T-cell (primary cell): ENCODE results near the gene PLCB1. TPM values are rescaled to one million over a fixed set of nuclear protein-coding genes. Genes with fewer than 3 reads are reported as not detected.

ENCODE experiments used
- ATAC-seq, 4 experiments: fragments of 200-7000 bp in 3 of 4; fragments of 150-1000 bp in 1 of 4; cut with Tn5 transposase; replicated peaks in 1 of 4; 1 replicate in 3 of 4; 2 replicates in 1 of 4; pipeline ENCODE4 v1.10.0; 2021; ENCODE audit warnings: moderate library complexity in 3 of 4, mild to moderate bottlenecking in 2 of 4, moderate number of reproducible peaks in 1 of 4
- CTCF ChIA-PET, 2 donors: fragments of 300-600 bp; sonication (Branson Sonifier 250); formaldehyde crosslinking; loops; one replicate each; lab custom pipeline; 2022; ENCODE audit warnings: antibody characterized with exemption in 2 of 2; lab: Charles Lee
- POLR2A ChIA-PET, 2 donors: fragments of 300-600 bp; sonication (Branson Sonifier 250); formaldehyde crosslinking; loops; one replicate each; lab custom pipeline; 2022; ENCODE audit warnings: antibody characterized with exemption in 2 of 2; lab: Charles Lee
- DNase-seq, 35 experiments: peaks; one replicate each; pipeline versions ENCODE4 v3.0.0 to v3.0.0-alpha.2; 2013 to 2023
- H3K27ac ChIP-seq: one replicate; pipeline ENCODE4 v1.5.1; 2013; ENCODE audit warnings: low read length
- H3K27me3 ChIP-seq, 2 experiments: replicated peaks in 1 of 2; 1 replicate in 1 of 2; 2 replicates in 1 of 2; pipeline versions ENCODE4 v1.6.1 to v1.7.0; 2013; ENCODE audit warnings: low read length in 1 of 2, mixed read lengths in 1 of 2; ENCODE audit not compliant: control insufficient read depth in 2 of 2, insufficient read depth in 2 of 2; ENCODE audit errors: extremely low read depth in 1 of 2
- H3K36me3 ChIP-seq, 2 donors: 1 replicate in 1 of 2; 2 replicates in 1 of 2; pipeline versions ENCODE4 v1.6.1 to v1.7.0; 2013; ENCODE audit warnings: low read length in 1 of 2; ENCODE audit not compliant: control insufficient read depth in 2 of 2, insufficient read depth in 1 of 2; ENCODE audit errors: extremely low read depth in 1 of 2
- H3K4me1 ChIP-seq, 2 experiments: 1 replicate in 1 of 2; 2 replicates in 1 of 2; pipeline versions ENCODE4 v1.6.1 to v1.7.0; 2013; ENCODE audit warnings: low read length in 2 of 2, mixed read lengths in 1 of 2; ENCODE audit not compliant: insufficient read depth in 2 of 2, control insufficient read depth in 1 of 2; ENCODE audit errors: extremely low read depth in 1 of 2
- H3K4me3 ChIP-seq, 2 donors: 1 replicate in 1 of 2; 2 replicates in 1 of 2; pipeline versions ENCODE4 v1.5.1 to v1.7.0; 2013; ENCODE audit warnings: mild to moderate bottlenecking in 2 of 2, low read length in 1 of 2, moderate library complexity in 1 of 2; ENCODE audit not compliant: control insufficient read depth in 1 of 2; ENCODE audit errors: extremely low read depth in 1 of 2
- H3K9me3 ChIP-seq: 2 replicates; pipeline ENCODE4 v1.7.0; 2013
- H3K27ac Mint-ChIP-seq, 2 donors: one replicate each; pipeline ENCODE4 v1.8.0; 2020 to 2021; ENCODE audit warnings: mild to moderate bottlenecking in 2 of 2, mixed read lengths in 2 of 2
- H3K27me3 Mint-ChIP-seq, 2 donors: one replicate each; pipeline ENCODE4 v1.8.0; 2021 to 2022; ENCODE audit warnings: mixed read lengths in 2 of 2
- H3K36me3 Mint-ChIP-seq: one replicate; pipeline ENCODE4 v1.8.0; 2021; ENCODE audit warnings: mixed read lengths
- H3K4me1 Mint-ChIP-seq, 3 donors: one replicate each; pipeline ENCODE4 v1.8.0; 2020 to 2022; ENCODE audit warnings: mixed read lengths in 3 of 3, mild to moderate bottlenecking in 1 of 3
- H3K4me3 Mint-ChIP-seq, 3 donors: one replicate each; pipeline ENCODE4 v1.8.0; 2020 to 2022; ENCODE audit warnings: mild to moderate bottlenecking in 3 of 3, mixed read lengths in 3 of 3, moderate library complexity in 3 of 3
- H3K9me3 Mint-ChIP-seq, 3 donors: one replicate each; pipeline ENCODE4 v1.8.0; 2020 to 2022; ENCODE audit warnings: mixed read lengths in 3 of 3
- WGBS: methylation state at CpG from one replicate; pipeline ENCODE4 v1.1.5; 2013; ENCODE audit warnings: missing lambda C conversion rate; ENCODE audit not compliant: insufficient coverage; 5-methylcytosine and 5-hydroxymethylcytosine counted together
- total RNA-seq, 35 experiments: library from RNA in 6 of 35; stranded (reverse) in 6 of 35; fragments of 120-200 nt in 1 of 35; gene quantifications; one replicate each; pipeline versions ENCODE4 v1.2.1 to v1.2.4 and lab custom pipeline; 2013 to 2026

Gene PLCB1
- total RNA-seq, 5 donors from 2014 or later (not counting 1 experiment from before 2014, with no cell fraction given), result 3.3 to 15.1 (median 7.4) TPM

- ChIA-PET CTCF (no interaction called here), POLR2A (no interaction called here)
- Histone ChIP-seq H3K4me3 (no peak overlapping the region), H3K27ac (no peak overlapping the region), H3K27me3 (no peaks in the 10 kb centered on the region), H3K4me1 (no peaks in the 10 kb centered on the region), H3K36me3 (no peaks in the 10 kb centered on the region), H3K9me3 (no peaks in the 10 kb centered on the region)
- Mint-ChIP-seq H3K36me3 (peaks cover 3% of the 10 kb centered on the region), H3K27me3 (peaks cover 0 to 6% of the 10 kb centered on the region in 2 donors), H3K27ac (no peak overlapping the region), H3K9me3 (peaks cover 0 to 11% (median 0%) of the 10 kb centered on the region in 3 donors), H3K4me1 (no peaks in the 10 kb centered on the region), H3K4me3 (no peak overlapping the region)
- DNase-seq (no peak), ATAC-seq (no peak)
- WGBS, result no CpG with 5 or more reads among the region's 1 CpG
These were observed 64.0 kb downstream of the PLCB1 start for GRCh38 chr20:8196096-8196495.

GRCh38 chr20:8200220-8200619, 68.2 kb downstream of the PLCB1 start:
- no peaks in the 10 kb centered on the region for H3K9me3 ChIP-seq
- Mint-ChIP-seq H3K27me3 (peaks cover 0 to 1% of the 10 kb centered on the region in 2 donors), H3K9me3 (no peaks in the 10 kb centered on the region), H3K36me3 (no peaks in the 10 kb centered on the region), H3K27ac (no peak overlapping the region), H3K4me3 (no peak overlapping the region), H3K4me1 (no peaks in the 10 kb centered on the region)
- H3K36me3 ChIP-seq, result no peaks in the 10 kb centered on the region
- ChIA-PET CTCF (interaction anchor here in 1 of 2 donors (0.6 kb wide), 1 partner anchor 804 kb away, joined by 5 read pairs; no protein-coding TSS in a partner anchor), POLR2A (interaction anchor here in 1 of 2 donors (0.6 kb wide), 1 partner anchor 10 kb away, joined by 4 read pairs; no protein-coding TSS in a partner anchor)
- H3K4me3 ChIP-seq, result no peak overlapping the region
- DNase-seq (no peak), ATAC-seq (no peak)
- H3K27ac ChIP-seq, result no peak overlapping the region
- no peaks in the 10 kb centered on the region for H3K27me3 ChIP-seq
- H3K4me1 ChIP-seq, result no peaks in the 10 kb centered on the region

- no peak for DNase-seq
- H3K27ac ChIP-seq, result no peak overlapping the region
- ChIA-PET POLR2A (no interaction called here), CTCF (interaction anchor here in 1 of 2 donors (0.5 kb wide), 1 partner anchor 173 kb away, joined by 5 read pairs; no protein-coding TSS in a partner anchor)
- WGBS, result 69% methylated on average over 1 of the region's 1 CpG
- no peak for ATAC-seq
- Mint-ChIP-seq H3K36me3 (no peaks in the 10 kb centered on the region), H3K4me3 (no peak overlapping the region), H3K4me1 (no peaks in the 10 kb centered on the region), H3K27me3 (peaks cover 0 to 1% of the 10 kb centered on the region in 2 donors), H3K9me3 (no peaks in the 10 kb centered on the region), H3K27ac (no peak overlapping the region)
- H3K4me1 ChIP-seq, result no peaks in the 10 kb centered on the region
- H3K9me3 ChIP-seq, result no peaks in the 10 kb centered on the region
- no peaks in the 10 kb centered on the region for H3K27me3 ChIP-seq
- no peak overlapping the region for H3K4me3 ChIP-seq
- no peaks in the 10 kb centered on the region for H3K36me3 ChIP-seq
These were observed 71.3 kb downstream of the PLCB1 start for GRCh38 chr20:8203366-8203765.

- no peak overlapping the region for H3K27ac ChIP-seq
- no peaks in the 10 kb centered on the region for H3K36me3 Mint-ChIP-seq
- H3K9me3 Mint-ChIP-seq, result no peaks in the 10 kb centered on the region
- peaks cover 0 to 5% (median 3%) of the 10 kb centered on the region in 3 donors for H3K4me1 Mint-ChIP-seq
- no peak overlapping the region for H3K4me3 ChIP-seq
- no CpG with 5 or more reads among the region's 1 CpG for WGBS
- no peaks in the 10 kb centered on the region for H3K9me3 ChIP-seq
- H3K4me3 Mint-ChIP-seq, result no peak overlapping the region
- CTCF ChIA-PET, result no interaction called here
- no peaks in the 10 kb centered on the region for H3K36me3 ChIP-seq
- peaks cover 0 to 1% of the 10 kb centered on the region in 2 donors for H3K27me3 Mint-ChIP-seq
- POLR2A ChIA-PET, result no interaction called here
- no peak for DNase-seq
- H3K4me1 ChIP-seq, result no peaks in the 10 kb centered on the region
- no peak for ATAC-seq
- H3K27me3 ChIP-seq, result no peaks in the 10 kb centered on the region
- H3K27ac Mint-ChIP-seq, result no peak overlapping the region
These were observed 73.9 kb downstream of the PLCB1 start for GRCh38 chr20:8205996-8206395.

DNA sequence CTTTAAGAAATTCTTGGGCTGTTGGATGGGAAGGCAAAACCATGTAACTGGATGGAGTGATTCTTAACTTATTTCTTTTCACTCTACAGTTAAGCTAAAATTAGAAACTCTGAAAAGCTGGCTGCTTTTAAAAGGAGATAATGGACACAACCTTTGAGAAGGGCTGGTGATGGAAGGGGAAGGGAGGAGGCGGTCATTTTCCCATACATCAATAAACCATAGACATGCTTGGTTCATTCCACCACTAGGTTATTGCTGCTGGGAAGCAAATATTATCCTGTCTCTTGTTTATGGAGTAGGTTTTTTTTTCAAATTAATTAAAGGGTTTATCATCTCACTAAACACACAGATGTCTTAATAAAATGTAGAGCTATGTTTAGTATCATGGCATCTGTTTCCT, 76.2 kb downstream of the PLCB1 start:
- ChIA-PET CTCF (interaction anchor here (0.6 to 0.7 kb wide), 2 partner anchors 46 to 74 kb away, joined by 3 to 5 read pairs; no protein-coding TSS in a partner anchor), POLR2A (interaction anchor here in 1 of 2 donors (0.7 kb wide), 1 partner anchor 81 kb away, joined by 4 read pairs; no protein-coding TSS in a partner anchor)
- Histone ChIP-seq H3K4me3 (no peak overlapping the region), H3K27ac (no peak overlapping the region), H3K4me1 (peaks cover 2 to 3% of the 10 kb centered on the region in 2 experiments), H3K27me3 (no peaks in the 10 kb centered on the region), H3K9me3 (no peaks in the 10 kb centered on the region), H3K36me3 (no peaks in the 10 kb centered on the region)
- no CpG with 5 or more reads among the region's 1 CpG for WGBS
- Mint-ChIP-seq H3K4me1 (peaks cover 5 to 15% (median 13%) of the 10 kb centered on the region in 3 donors), H3K27me3 (peaks cover 0 to 1% of the 10 kb centered on the region in 2 donors), H3K27ac (no peak overlapping the region), H3K36me3 (no peaks in the 10 kb centered on the region), H3K4me3 (no peak overlapping the region), H3K9me3 (no peaks in the 10 kb centered on the region)
- ATAC-seq (no peak), DNase-seq (no peak)

- H3K27me3 Mint-ChIP-seq, result no peaks in the 10 kb centered on the region
- Histone ChIP-seq H3K4me1 (peaks cover 5 to 7% of the 10 kb centered on the region in 2 experiments), H3K9me3 (no peaks in the 10 kb centered on the region), H3K4me3 (no peak overlapping the region), H3K27ac (no peak overlapping the region), H3K36me3 (no peaks in the 10 kb centered on the region), H3K27me3 (no peaks in the 10 kb centered on the region)
- no peak overlapping the region for H3K27ac Mint-ChIP-seq
- ChIA-PET POLR2A (interaction anchor here in 1 of 2 donors (0.7 kb wide), 1 partner anchor 82 kb away, joined by 4 read pairs; no protein-coding TSS in a partner anchor), CTCF (no interaction called here)
- H3K36me3 Mint-ChIP-seq, result no peaks in the 10 kb centered on the region
- H3K4me3 Mint-ChIP-seq, result no peak overlapping the region
- peaks cover 13 to 24% (median 21%) of the 10 kb centered on the region in 3 donors for H3K4me1 Mint-ChIP-seq
- no peak for ATAC-seq
- WGBS, result 40% methylated on average over 2 of the region's 2 CpGs
- DNase-seq, result no peak
- no peaks in the 10 kb centered on the region for H3K9me3 Mint-ChIP-seq
These were observed 77.0 kb downstream of the PLCB1 start for GRCh38 chr20:8209061-8209460.
